Measurements from ENCODE around the gene ZC3H12A. TPM values are rescaled to one million over a fixed set of nuclear protein-coding genes. Genes with fewer than 3 reads are reported as not detected.

The ZC3H12A gene
- total and polyA plus RNA-seq, 2 of the 8 experiments (the other 6 are each of a cell fraction or from before 2014, with no cell fraction given): 7.4 to 10.0 TPM

DNA sequence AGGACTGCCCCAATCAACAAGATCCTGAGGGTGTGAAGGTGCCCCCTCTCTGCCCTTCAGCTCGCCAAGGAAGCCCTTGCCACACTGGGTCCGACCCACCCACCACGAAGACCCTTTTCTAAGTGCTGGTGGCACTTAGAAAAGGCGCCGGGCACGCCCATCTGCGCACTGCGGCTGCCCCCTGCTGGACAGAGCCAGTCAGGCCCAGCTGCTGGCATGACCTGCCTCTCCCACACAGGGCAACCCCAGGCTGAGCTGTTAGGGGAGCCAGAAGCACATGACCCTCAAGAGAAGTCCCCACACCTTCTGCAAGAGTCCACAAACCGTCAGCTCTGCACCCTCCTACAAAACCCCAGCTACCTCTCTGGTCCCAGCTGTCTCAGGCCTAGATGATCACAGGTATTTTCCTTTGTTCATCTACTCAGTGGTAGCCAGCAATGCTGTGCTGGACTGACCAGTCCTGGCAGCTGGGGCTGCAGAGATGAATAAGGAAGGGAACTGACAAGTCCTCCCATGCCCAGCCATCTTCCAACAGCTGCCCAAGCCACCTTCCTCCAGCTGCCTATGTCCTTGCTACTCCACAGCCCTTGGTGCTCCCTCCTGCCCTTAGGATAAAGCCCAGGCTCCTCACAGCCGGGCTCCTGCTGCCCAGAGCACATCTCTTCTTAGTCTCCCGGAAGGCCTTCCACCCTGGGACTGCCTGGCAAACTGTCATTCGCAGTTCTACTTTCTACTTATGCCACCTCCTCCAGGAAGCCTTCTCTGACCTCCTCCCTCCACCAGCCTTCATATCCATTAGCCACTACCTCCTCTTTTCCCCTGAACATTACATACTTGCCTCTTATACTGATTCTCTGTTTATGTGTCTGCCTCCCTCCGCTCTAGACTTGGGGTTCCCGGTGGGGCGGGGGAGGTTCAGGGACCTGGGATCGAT lies 39.8 kb upstream of the ZC3H12A start (continued):
- TF ChIP-seq YY1 (IDR thresholded peaks at IDR 0.05; ENCODE audit: low read depth, low read length) (no peak), CTCF (IDR thresholded peaks at IDR 0.05; ENCODE audit: control extremely low read depth in 1 of 3, insufficient read depth in 1 of 3, low read depth in 1 of 3, low read length in 3 of 3) (peak; percentile 94 to 98 (median 97)), TAF7 (optimal IDR thresholded peaks at IDR 0.05; ENCODE audit: borderline replicate concordance, low read depth, low read length) (peak; percentile 47), SIX5 (IDR thresholded peaks at IDR 0.05; ENCODE audit: low read depth, low read length) (no peak), TCF12 (IDR thresholded peaks at IDR 0.05; ENCODE audit: low read depth, low read length) (no peak)

Data from H1 (cell line).